HepG2 (cell line): Measurements from ENCODE around the gene TRAPPC4. TPM values are rescaled to one million over a fixed set of nuclear protein-coding genes. Genes with fewer than 3 reads are reported as not detected.

Experiments
- ATF4 ChIP-seq, 2 experiments: fragments of 450-650 bp in 1 of 2; sonication (generic) in 1 of 2; formaldehyde crosslinking; IDR thresholded peaks; 2 replicates each; pipeline versions ENCODE4 v1.5.0 to v1.8.0; 2020 to 2022; ENCODE audit warnings: mild to moderate bottlenecking in 1 of 2, missing genetic modification reagents in 1 of 2
- EED ChIP-seq: sonication (generic); formaldehyde crosslinking; IDR thresholded peaks from 2 replicates; pipeline ENCODE4 v1.5.0; 2020; ENCODE audit warnings: mild to moderate bottlenecking, missing genetic modification reagents
- HES4 ChIP-seq: sonication (generic); formaldehyde crosslinking; IDR thresholded peaks from 2 replicates; pipeline ENCODE4 v1.9.0; 2021; ENCODE audit warnings: mild to moderate bottlenecking, missing genetic modification reagents, borderline replicate concordance
- HOMEZ ChIP-seq: IDR thresholded peaks from 2 replicates; pipeline ENCODE4 v1.6.1; 2016; ENCODE audit warnings: low read depth
- NRL ChIP-seq: sonication (generic); formaldehyde crosslinking; IDR thresholded peaks from 2 replicates; pipeline ENCODE4 v1.5.0; 2020; ENCODE audit warnings: missing genetic modification reagents, mild to moderate bottlenecking, moderate library complexity, borderline replicate concordance
- ZBTB10 ChIP-seq: sonication (generic); formaldehyde crosslinking; IDR thresholded peaks from 2 replicates; pipeline ENCODE4 v1.4.0; 2020; ENCODE audit warnings: missing genetic modification reagents, borderline replicate concordance
- ZBTB7A ChIP-seq: sonication (generic); formaldehyde crosslinking; IDR thresholded peaks from 2 replicates; pipeline ENCODE4 v1.8.0; 2022; ENCODE audit warnings: mild to moderate bottlenecking, missing genetic modification reagents
- ZFY ChIP-seq: sonication (generic); formaldehyde crosslinking; IDR thresholded peaks from 2 replicates; pipeline ENCODE4 v1.4.0; 2020; ENCODE audit warnings: missing genetic modification reagents
- ZNF318 ChIP-seq: sonication (generic); formaldehyde crosslinking; IDR thresholded peaks from 2 replicates; pipeline ENCODE4 v1.4.0; 2020; ENCODE audit warnings: mild to moderate bottlenecking, missing genetic modification reagents
- ZNF460 ChIP-seq: sonication (generic); formaldehyde crosslinking; IDR thresholded peaks from 2 replicates; pipeline ENCODE4 v1.5.1; 2020; ENCODE audit warnings: missing genetic modification reagents, mild to moderate bottlenecking, borderline replicate concordance
- ZNF563 ChIP-seq: sonication (generic); formaldehyde crosslinking; IDR thresholded peaks from 2 replicates; pipeline ENCODE4 v1.8.0; 2022; ENCODE audit warnings: mild to moderate bottlenecking, moderate library complexity, missing genetic modification reagents
- polyA plus RNA-seq, 8 experiments: library from polyadenylated mRNA; depleted of rRNA in 3 of 8; stranded (reverse) in 7 of 8; unstranded in 1 of 8; fragments of >200 nt; fragmentation: Illumina TruSeq in 4 of 8; extraction: Trizol in 4 of 8; gene quantifications; 2 replicates each; pipeline versions ENCODE4 v1.2.1 to v1.2.3, GENCODE V29; 2011 to 2016; ENCODE audit warnings: low read depth in 4 of 8, missing spikeins in 1 of 8, mixed read lengths in 1 of 8; ENCODE audit not compliant: insufficient read depth in 1 of 8
- total RNA-seq, 5 experiments: library from RNA; depleted of rRNA; stranded (reverse); fragments of >200 nt; fragmentation: Illumina TruSeq; extraction: Trizol; gene quantifications; 2 replicates each; pipeline ENCODE4 v1.2.3, GENCODE V29; 2016; ENCODE audit warnings: low read depth in 1 of 5

Gene TRAPPC4
- total and polyA plus RNA-seq, 2 of the 13 experiments (the other 11 are each of a cell fraction or from before 2014, with no cell fraction given), result 97.4 to 140 TPM

DNA sequence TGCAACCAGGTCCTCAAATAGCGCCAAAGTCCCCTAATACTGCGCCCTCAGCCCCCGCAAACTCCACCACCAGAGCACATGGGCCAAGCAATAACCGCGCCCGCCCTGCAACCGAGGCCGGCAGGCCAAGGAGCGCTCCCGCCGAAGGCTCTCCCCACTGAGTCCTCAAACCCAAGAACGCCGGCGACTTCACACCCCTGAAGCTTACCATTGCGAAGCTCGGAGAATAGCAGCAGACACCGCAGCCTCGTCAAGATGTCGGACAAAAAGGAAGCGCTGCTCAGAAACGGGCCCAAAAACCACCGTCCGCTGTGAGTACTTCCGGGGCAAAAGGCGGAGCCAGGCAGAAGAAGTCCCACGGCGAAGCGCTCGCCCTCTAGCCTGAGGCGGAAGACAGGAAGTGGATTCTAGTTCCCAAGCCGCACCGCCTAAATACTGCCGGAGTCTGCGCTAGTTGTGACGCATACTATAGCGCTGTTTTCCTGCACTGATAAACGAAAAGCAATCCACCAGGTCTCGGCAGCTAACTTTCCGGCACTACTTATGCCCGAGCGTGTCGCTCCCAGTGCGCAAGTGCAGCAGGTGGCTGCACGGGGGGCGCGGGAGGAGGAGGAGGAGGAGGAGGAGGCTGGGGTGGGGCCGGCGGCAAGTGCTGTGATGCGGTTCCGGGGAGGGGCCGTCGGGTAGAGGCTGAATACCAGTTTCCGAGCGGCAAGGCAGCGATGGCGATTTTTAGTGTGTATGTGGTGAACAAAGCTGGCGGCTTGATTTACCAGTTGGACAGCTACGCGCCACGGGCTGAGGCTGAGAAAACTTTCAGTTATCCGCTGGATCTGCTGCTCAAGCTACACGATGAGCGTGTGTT lies at the start of gene TRAPPC4, which contains the start of gene RPS25 (continued):
- TF ChIP-seq ZNF318 (CRISPR knock-in tag), result no peak; the same call in 1 of the 2 replicates
- peak; percentile 88 for TF ChIP-seq ZFY
- no peak for TF ChIP-seq ZBTB10 (CRISPR knock-in tag)
- no peak for TF ChIP-seq ZBTB7A (CRISPR knock-in tag)
- TF ChIP-seq ATF4 (CRISPR knock-in tag; IDR thresholded peaks at IDR 0.05), result peak in 1 of 2 experiments; percentile 63; a peak in 2 of 4 replicates
- peak; percentile 86 for TF ChIP-seq EED
- no peak; the same call in 1 of the 2 replicates for TF ChIP-seq NRL
- no peak for TF ChIP-seq ZNF563 (CRISPR knock-in tag)
- no peak for TF ChIP-seq HOMEZ (CRISPR knock-in tag)
- TF ChIP-seq ZNF460 (CRISPR knock-in tag), result no peak; the same call in 1 of the 2 replicates
- TF ChIP-seq HES4 (CRISPR knock-in tag), result no peak
